AG04450 (cell line): Measurements from ENCODE around the gene HHIP. TPM values are rescaled to one million over a fixed set of nuclear protein-coding genes. Genes with fewer than 3 reads are reported as not detected.
"Not testable (repeated sequence)": the region's sequence is repeated elsewhere in the genome, so short reads cannot be mapped to it uniquely, and the experiment has no call there.

ENCODE experiments used
- CTCF ChIA-PET: fragments of 300-600, 350-600 bp; formaldehyde crosslinking; extraction: SDS; loops from one replicate; lab custom pipeline; 2022; ENCODE audit warnings: antibody characterized with exemption, inconsistent platforms; lab: Charles Lee
- POLR2A ChIA-PET: fragments of 350-600 bp; formaldehyde crosslinking; extraction: SDS; loops from one replicate; lab custom pipeline; 2021; ENCODE audit warnings: antibody characterized with exemption, inconsistent platforms; lab: Yijun Ruan, JAX
- DNase-seq: peaks from one replicate; pipeline ENCODE4 v3.0.0-alpha.2; 2011; ENCODE audit warnings: low read depth, low spot score
- H3K27ac ChIP-seq: one replicate; pipeline ENCODE4 v1.5.1; 2012; ENCODE audit warnings: low read depth, low read length, control low read depth
- H3K27me3 ChIP-seq: one replicate; pipeline ENCODE4 v1.6.0; 2012; ENCODE audit warnings: low read length; ENCODE audit not compliant: control insufficient read depth, insufficient read depth
- H3K4me3 ChIP-seq: 2 replicates; pipeline ENCODE4 v1.5.1; 2011; ENCODE audit warnings: mild to moderate bottlenecking, low read depth, low read length, control low read depth
- H3K9me3 ChIP-seq: 2 replicates; pipeline ENCODE4 v1.5.1; 2012; ENCODE audit warnings: low read length; ENCODE audit not compliant: control insufficient read depth, insufficient read depth
- CTCF ChIP-seq: IDR thresholded peaks from 2 replicates; pipeline ENCODE4 v1.5.1; 2011; ENCODE audit warnings: low read depth, low read length, control low read depth, inconsistent platforms
- polyA plus RNA-seq: library from polyadenylated mRNA; depleted of rRNA; stranded (reverse); fragments of >200 nt; gene quantifications from 2 replicates; pipeline ENCODE4 v1.2.3, GENCODE V29; 2011
- small RNA-seq: library from RNA; depleted of rRNA; stranded (forward); fragments of <200 nt; gene quantifications from one replicate; pipeline ENCODE3, GENCODE V24; 2012; ENCODE audit warnings: low read depth; ENCODE audit not compliant: insufficient read length

The HHIP gene
- polyA plus RNA-seq, 1 experiment = 3.6 TPM

GRCh38 chr4:144782345-144782744 is 136.4 kb downstream of the HHIP start:
- H3K27me3 ChIP-seq = no peaks in the 10 kb centered on the region
- DNase-seq = no peak
- H3K4me3 ChIP-seq = no peak overlapping the region
- POLR2A ChIA-PET = no interaction called here
- CTCF ChIA-PET = no interaction called here
- no peaks in the 10 kb centered on the region for H3K9me3 ChIP-seq
- no peak for TF ChIP-seq CTCF
- H3K27ac ChIP-seq = no peak overlapping the region

- H3K27ac ChIP-seq = no peak overlapping the region
- ChIA-PET POLR2A (no interaction called here), CTCF (interaction anchor here (0.6 kb wide), 1 partner anchor 116 kb away, joined by 5 read pairs; no protein-coding TSS in a partner anchor)
- no peaks in the 10 kb centered on the region for H3K9me3 ChIP-seq
- no peak for DNase-seq
- no peak overlapping the region for H3K4me3 ChIP-seq
- no peaks in the 10 kb centered on the region for H3K27me3 ChIP-seq
- no peak for TF ChIP-seq CTCF
Observed at GRCh38 chr4:144785961-144786360, 140.0 kb downstream of the HHIP start.

GRCh38 chr4:144787365-144788258 is 141.7 kb downstream of the HHIP start:
- peak; percentile 63 for TF ChIP-seq CTCF
- no peaks in the 10 kb centered on the region for H3K9me3 ChIP-seq
- peak; percentile 2 for DNase-seq
- ChIA-PET CTCF (interaction anchor here (0.5 to 1.6 kb wide), 6 partner anchors 116 to 610 kb away, joined by 3 to 4 read pairs (median 3); no protein-coding TSS in a partner anchor), POLR2A (no interaction called here)
- no peaks in the 10 kb centered on the region for H3K27me3 ChIP-seq
- no peak overlapping the region for H3K27ac ChIP-seq
- H3K4me3 ChIP-seq = no peak overlapping the region

GRCh38 chr4:144788469-144788868 is 142.5 kb downstream of the HHIP start:
- no peak for TF ChIP-seq CTCF
- DNase-seq = no peak
- no peaks in the 10 kb centered on the region for H3K9me3 ChIP-seq
- no peak overlapping the region for H3K27ac ChIP-seq
- ChIA-PET POLR2A (no interaction called here), CTCF (interaction anchor here (0.8 to 1.6 kb wide), 2 partner anchors 177 to 258 kb away, joined by 3 to 4 read pairs; no protein-coding TSS in a partner anchor)
- H3K4me3 ChIP-seq = no peak overlapping the region
- H3K27me3 ChIP-seq = no peaks in the 10 kb centered on the region

GRCh38 chr4:144791933-144792332 is 146.0 kb downstream of the HHIP start:
- POLR2A ChIA-PET, H3K4me3 ChIP-seq, H3K27ac ChIP-seq, H3K9me3 ChIP-seq, CTCF ChIA-PET, H3K27me3 ChIP-seq, DNase-seq: not testable (repeated sequence)

Small RNAs within 50 kb of the gene (small RNA-seq; reads per million reads assigned to genes)
- not detected for gene RF02271
